ENCODE data around the gene SLC44A4.
"Not testable (repeated sequence)": the region's sequence is repeated elsewhere in the genome, so short reads cannot be mapped to it uniquely, and the experiment has no call there.

The SLC44A4 gene

DNA sequence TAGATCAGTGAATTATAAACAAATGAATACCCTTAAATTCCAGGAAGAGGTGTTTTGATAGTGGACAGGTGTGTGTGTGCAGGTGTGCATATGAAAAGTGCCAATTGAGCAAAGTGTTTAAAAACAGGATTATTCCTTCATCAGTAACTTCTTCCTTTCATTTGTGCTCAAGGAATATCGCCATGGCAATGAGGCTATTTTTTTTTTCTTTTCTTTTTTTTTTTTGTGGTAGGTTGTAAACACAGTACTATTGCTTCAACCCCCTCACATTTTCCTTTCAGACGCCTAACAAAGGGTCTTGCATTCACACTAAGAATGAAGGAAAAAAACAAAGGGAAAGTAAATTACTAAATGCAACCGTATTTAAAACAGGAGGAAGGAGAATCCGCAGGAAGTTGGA lies 53.2 kb downstream of the SLC44A4 start:
- DNase-seq, result no peak

GRCh38 chr6:31823592-31824196 lies 55.1 kb downstream of the SLC44A4 start:
- not testable (repeated sequence) for DNase-seq

DNA sequence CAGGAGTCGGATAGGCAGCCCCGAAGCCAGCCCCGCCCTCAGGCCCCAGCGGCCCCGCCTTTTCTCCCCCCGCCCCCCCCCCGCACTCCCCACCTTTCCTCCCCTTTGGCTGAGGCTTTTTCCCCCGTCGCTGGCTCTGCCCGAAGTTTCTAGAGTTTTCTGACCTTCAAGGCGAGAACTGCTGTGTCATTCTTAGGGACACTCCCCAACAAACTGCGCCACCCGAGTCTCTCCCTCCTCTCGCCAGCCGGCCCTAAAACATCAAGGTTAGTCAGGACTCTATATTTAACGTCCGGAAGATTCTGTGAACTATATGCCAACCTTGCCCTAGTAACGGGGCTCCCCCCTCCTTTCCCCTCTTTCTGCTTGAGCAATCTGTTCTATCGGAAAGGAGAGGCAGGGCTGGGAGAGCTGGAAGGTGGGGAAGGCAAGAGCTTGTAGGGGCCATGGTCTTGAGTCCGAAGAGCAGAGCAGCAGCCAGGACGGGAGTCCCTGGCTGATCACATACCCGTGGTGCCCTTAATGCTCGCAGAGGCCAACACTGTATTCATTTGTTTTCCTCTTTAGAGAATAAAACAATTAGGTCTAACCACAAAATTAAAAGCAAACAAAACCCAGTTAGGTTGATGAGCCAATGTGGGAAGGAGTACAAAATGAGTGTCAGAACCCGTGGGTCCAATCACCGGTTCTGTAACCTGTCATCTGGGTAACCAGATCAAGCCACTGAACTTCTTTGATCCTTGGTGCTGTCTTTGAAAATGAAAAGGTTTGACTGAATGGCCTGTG lies 56.6 kb downstream of the SLC44A4 start:
- peak; percentile 58 for DNase-seq

DNA sequence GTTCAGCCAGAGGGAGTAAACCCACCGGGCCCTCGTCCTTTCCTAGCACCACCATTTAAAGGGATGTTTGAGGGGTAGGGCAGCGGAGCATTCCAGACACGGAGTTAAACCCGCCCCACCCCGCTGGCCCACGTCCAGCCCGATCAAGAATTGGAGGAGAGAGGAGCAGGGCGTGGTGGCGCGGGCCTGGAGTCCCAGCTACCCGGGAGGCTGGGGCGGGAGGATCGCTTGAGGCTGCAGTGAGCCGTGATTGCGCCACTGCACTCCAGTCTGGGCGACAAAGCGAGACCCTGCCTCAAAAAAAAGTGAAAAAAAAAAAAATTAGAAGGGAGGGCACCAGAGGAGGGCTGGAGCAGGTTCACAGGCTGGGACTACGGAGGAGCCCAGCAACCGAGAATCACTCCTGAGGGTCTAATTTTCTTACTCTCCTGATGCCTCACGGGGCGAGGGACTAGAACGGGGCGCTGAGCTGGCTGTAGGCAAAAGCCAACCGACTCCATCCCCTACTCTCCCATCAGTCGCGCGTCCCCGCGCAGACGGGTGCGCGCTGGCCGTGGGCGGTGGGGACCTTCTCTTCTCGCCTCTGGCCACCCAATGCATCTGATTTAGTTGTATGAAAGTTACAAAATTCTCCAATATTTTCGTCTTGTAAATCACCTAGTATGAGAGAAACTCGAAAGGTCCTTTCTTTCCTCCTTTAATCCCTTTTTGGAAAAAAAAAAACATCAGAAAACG lies 57.3 kb downstream of the SLC44A4 start:
- DNase-seq, result no peak

- not testable (repeated sequence) for DNase-seq
Measured at GRCh38 chr6:31820399-31820798, 58.4 kb downstream of the SLC44A4 start.

DNA sequence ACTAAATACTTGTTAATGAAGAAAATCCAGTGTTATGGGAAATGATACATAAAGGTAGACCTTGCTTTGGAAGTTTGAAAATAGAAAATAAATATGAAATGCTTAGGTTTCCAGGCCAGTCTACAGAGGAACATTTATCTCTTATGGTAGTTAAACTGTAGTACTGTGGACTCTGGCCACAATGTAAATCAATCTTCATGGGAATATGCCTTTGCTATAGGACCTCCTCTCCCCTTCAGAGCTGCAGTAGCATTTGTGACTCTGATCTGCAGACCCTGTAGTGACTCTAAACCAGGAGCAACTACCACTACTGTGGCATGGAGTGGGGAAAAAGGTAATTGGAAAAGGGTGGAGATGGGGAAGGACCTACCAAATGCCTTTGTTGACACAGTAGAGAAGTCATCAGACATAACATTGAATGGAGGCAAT lies 58.9 kb downstream of the SLC44A4 start:
- DNase-seq, result no peak

DNA sequence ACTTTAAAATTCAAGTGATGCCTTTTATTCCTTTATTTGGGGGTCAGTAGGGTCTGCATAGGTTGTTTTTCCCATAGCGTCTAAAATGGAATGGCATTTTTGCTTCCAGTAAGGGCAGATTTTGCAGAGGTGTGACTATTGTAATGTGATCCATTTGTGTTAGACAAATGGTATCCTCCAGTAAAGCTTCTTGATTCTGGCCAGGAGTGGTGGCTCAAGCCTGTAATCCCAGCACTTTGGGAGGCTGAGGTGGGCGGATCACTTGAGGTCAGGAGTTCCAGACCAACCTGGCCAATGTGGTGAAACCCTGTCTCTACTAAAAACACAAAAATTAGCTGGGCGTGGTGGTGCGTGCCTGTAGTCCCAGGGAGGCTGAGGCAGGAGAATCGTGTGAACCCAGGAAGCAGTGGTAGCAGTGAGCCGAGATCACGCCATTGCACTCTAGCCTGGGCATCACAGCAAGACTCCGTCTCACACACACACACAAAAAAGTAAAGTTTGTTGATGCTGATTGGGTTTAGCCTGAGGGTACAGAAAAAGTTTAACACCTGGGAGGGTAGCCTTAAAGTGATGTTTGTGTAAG lies 60.8 kb downstream of the SLC44A4 start:
- DNase-seq, result not testable (repeated sequence)

- DNase-seq, result peak; percentile 49
Measured at GRCh38 chr6:31817133-31817928, 61.5 kb downstream of the SLC44A4 start.

- DNase-seq, result peak; percentile 83
Measured at GRCh38 chr6:31815025-31815838, 63.6 kb downstream of the SLC44A4 start, which contains the start of the genes HSPA1A and HSPA1L. Gene HSPA1A, plus strand, starts transcription at chr6:31815543. Its CDS starts 214 bp downstream, at chr6:31815757. Gene HSPA1L, minus strand, starts transcription at chr6:31815283. Its CDS starts 3,311 bp downstream, at chr6:31811972.

GRCh38 chr6:31814677-31815024 lies 64.1 kb downstream of the SLC44A4 start:
- peak; percentile 85 for DNase-seq

GRCh38 chr6:31813465-31813849 lies 65.3 kb downstream of the SLC44A4 start:
- DNase-seq, result no peak

Data from MV-4-11 (cell line).